ENCODE results near the gene PNKD.

- TF ChIP-seq, protein P1, sequence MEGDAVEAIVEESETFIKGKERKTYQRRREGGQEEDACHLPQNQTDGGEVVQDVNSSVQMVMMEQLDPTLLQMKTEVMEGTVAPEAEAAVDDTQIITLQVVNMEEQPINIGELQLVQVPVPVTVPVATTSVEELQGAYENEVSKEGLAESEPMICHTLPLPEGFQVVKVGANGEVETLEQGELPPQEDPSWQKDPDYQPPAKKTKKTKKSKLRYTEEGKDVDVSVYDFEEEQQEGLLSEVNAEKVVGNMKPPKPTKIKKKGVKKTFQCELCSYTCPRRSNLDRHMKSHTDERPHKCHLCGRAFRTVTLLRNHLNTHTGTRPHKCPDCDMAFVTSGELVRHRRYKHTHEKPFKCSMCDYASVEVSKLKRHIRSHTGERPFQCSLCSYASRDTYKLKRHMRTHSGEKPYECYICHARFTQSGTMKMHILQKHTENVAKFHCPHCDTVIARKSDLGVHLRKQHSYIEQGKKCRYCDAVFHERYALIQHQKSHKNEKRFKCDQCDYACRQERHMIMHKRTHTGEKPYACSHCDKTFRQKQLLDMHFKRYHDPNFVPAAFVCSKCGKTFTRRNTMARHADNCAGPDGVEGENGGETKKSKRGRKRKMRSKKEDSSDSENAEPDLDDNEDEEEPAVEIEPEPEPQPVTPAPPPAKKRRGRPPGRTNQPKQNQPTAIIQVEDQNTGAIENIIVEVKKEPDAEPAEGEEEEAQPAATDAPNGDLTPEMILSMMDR (IDR thresholded peaks at IDR 0.05) = no peak
- TF ChIP-seq POLR2A (IDR thresholded peaks at IDR 0.05) (no peak), EP300 (IDR thresholded peaks at IDR 0.05) (no peak)
Observed at GRCh38 chr2:218392459-218392858, 122.1 kb downstream of the PNKD start.

All from suprapubic skin (tissue), 3 donors.